ENCODE results near the gene KANK4.

- TF ChIP-seq FOXA1 (IDR thresholded peaks at IDR 0.05) (no peak), LEF1 (IDR thresholded peaks at IDR 0.05; ENCODE audit: borderline replicate concordance) (no peak), ELF4 (IDR thresholded peaks at IDR 0.05) (no peak), ARNT (IDR thresholded peaks at IDR 0.05) (no peak), BHLHE40 (IDR thresholded peaks at IDR 0.05; ENCODE audit: borderline replicate concordance) (no peak), PKNOX1 (IDR thresholded peaks at IDR 0.05) (no peak), SP1 (IDR thresholded peaks at IDR 0.05) (no peak), FOXM1 (IDR thresholded peaks at IDR 0.05; ENCODE audit: borderline replicate concordance) (no peak), NFRKB (IDR thresholded peaks at IDR 0.05) (no peak), L3MBTL2 (conservative IDR thresholded peaks at IDR 0.05) (no peak), SUZ12 (IDR thresholded peaks at IDR 0.05) (no peak), FOXK2 (IDR thresholded peaks at IDR 0.05) (no peak), ZNF384 (IDR thresholded peaks at IDR 0.05) (no peak)
Observed at GRCh38 chr1:62229932-62230331, 89.3 kb downstream of the KANK4 start.

Measured in HEK293T (cell line).